ENCODE data around the gene RANBP10. TPM values are rescaled to one million over a fixed set of nuclear protein-coding genes. Genes with fewer than 3 reads are reported as not detected.

Gene RANBP10
- total and polyA plus RNA-seq, 2 of the 13 experiments (the other 11 are each of a cell fraction or from before 2014, with no cell fraction given), result 9.2 to 22.7 TPM

DNA sequence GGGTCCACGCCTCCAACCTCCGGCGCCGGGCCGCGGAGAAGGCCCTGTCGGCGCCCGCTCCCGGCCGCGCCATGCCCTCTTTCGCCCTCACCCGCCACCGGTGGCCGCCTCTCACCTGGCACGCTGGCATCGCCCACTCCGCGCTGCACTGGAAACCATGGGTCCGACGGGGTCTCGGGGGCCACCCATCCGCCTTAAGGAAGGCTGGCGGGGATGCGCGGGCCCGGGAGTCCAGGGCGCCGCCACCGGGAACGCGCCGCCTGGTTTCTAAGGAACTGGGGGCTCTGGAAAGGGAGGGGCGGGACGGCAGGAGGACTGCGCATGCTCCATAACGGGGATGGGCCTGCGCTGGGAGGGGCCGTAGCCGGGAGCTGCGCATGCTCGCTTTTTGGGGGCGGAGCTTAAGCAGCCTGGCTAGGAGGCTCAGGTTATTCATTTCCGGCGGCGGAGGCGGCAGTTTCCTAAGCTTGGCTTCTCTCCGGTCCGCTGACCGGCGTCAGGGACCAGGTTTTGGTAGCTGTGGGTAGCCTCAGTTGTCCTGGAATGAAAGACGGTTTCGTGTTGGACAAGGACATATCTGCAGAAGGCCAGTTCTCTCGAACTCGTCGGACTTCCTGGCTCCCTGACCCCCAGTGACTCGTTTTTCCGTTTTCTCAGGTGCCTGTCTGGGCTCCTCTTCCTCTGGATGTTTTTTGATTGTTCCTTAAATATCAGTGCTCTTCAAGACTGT lies 87.1 kb downstream of the RANBP10 start, which contains the start of gene GFOD2 (continued):
- TF ChIP-seq ZFP91 (CRISPR knock-in tag; IDR thresholded peaks at IDR 0.05; ENCODE audit: borderline replicate concordance) (peak; percentile 91; the same call in 1 of the 2 replicates), ZNF550 (CRISPR knock-in tag; IDR thresholded peaks at IDR 0.05; ENCODE audit: borderline replicate concordance) (no peak), MYNN (CRISPR knock-in tag; IDR thresholded peaks at IDR 0.05; ENCODE audit: low read depth) (no peak; the same call in none of the 2 replicates), ZNF256 (CRISPR knock-in tag; conservative IDR thresholded peaks at IDR 0.05) (peak; percentile 85; the same call in 1 of the 2 replicates), ZNF24 (IDR thresholded peaks at IDR 0.05) (no peak), HDAC2 (CRISPR knock-in tag; IDR thresholded peaks at IDR 0.05) (peak; percentile 41), ZFP62 (CRISPR knock-in tag; IDR thresholded peaks at IDR 0.05) (no peak), ZNF124 (CRISPR knock-in tag; IDR thresholded peaks at IDR 0.05) (no peak; the same call in 1 of the 2 replicates), KDM5A (IDR thresholded peaks at IDR 0.05; ENCODE audit: borderline replicate concordance, low read length) (peak; percentile 84; the same call in 1 of the 2 replicates), CREB1 (IDR thresholded peaks at IDR 0.05) (no peak), CREB1 (CRISPR knock-in tag; IDR thresholded peaks at IDR 0.05) (no peak), KLF12 (CRISPR knock-in tag; IDR thresholded peaks at IDR 0.05; ENCODE audit: borderline replicate concordance) (peak; percentile 89), GLI4 (CRISPR knock-in tag; IDR thresholded peaks at IDR 0.05; ENCODE audit: borderline replicate concordance) (0 out of 2 replicates have a peak, but pooled peaks have one; percentile 26), ZNF333 (CRISPR knock-in tag; IDR thresholded peaks at IDR 0.05; ENCODE audit: borderline replicate concordance) (peak; percentile 92), ZNF460 (CRISPR knock-in tag; IDR thresholded peaks at IDR 0.05; ENCODE audit: borderline replicate concordance) (no peak), EEA1 (CRISPR knock-in tag; IDR thresholded peaks at IDR 0.05; ENCODE audit: borderline replicate concordance) (peak; percentile 37; the same call in 1 of the 2 replicates), CENPX (CRISPR knock-in tag; IDR thresholded peaks at IDR 0.05) (no peak), ATRX (CRISPR knock-in tag; IDR thresholded peaks at IDR 0.05; ENCODE audit: borderline replicate concordance) (no peak), CBX5 (CRISPR knock-in tag; IDR thresholded peaks at IDR 0.05; ENCODE audit: borderline replicate concordance) (peak; percentile 14; the same call in 1 of the 2 replicates), AKAP8 (CRISPR knock-in tag; IDR thresholded peaks at IDR 0.05) (peak; percentile 75; the same call in 1 of the 2 replicates), FOXA3 (CRISPR knock-in tag; IDR thresholded peaks at IDR 0.05) (no peak)
- TF ChIP-seq, protein P1, sequence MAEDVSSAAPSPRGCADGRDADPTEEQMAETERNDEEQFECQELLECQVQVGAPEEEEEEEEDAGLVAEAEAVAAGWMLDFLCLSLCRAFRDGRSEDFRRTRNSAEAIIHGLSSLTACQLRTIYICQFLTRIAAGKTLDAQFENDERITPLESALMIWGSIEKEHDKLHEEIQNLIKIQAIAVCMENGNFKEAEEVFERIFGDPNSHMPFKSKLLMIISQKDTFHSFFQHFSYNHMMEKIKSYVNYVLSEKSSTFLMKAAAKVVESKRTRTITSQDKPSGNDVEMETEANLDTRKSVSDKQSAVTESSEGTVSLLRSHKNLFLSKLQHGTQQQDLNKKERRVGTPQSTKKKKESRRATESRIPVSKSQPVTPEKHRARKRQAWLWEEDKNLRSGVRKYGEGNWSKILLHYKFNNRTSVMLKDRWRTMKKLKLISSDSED (CRISPR knock-in tag; IDR thresholded peaks at IDR 0.05), result no peak
- TF ChIP-seq, protein P2, sequence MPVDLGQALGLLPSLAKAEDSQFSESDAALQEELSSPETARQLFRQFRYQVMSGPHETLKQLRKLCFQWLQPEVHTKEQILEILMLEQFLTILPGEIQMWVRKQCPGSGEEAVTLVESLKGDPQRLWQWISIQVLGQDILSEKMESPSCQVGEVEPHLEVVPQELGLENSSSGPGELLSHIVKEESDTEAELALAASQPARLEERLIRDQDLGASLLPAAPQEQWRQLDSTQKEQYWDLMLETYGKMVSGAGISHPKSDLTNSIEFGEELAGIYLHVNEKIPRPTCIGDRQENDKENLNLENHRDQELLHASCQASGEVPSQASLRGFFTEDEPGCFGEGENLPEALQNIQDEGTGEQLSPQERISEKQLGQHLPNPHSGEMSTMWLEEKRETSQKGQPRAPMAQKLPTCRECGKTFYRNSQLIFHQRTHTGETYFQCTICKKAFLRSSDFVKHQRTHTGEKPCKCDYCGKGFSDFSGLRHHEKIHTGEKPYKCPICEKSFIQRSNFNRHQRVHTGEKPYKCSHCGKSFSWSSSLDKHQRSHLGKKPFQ (CRISPR knock-in tag; IDR thresholded peaks at IDR 0.05; ENCODE audit: insufficient replicate concordance), result peak; percentile 78

Data from HepG2 (cell line).